NCI-H82 (cell line): ENCODE measurements around the gene FEZ2.

Source experiments
- DNase-seq: peaks from one replicate; lab custom pipeline; 2025; lab: John Stamatoyannopoulos, UW

The FEZ2 gene

DNA sequence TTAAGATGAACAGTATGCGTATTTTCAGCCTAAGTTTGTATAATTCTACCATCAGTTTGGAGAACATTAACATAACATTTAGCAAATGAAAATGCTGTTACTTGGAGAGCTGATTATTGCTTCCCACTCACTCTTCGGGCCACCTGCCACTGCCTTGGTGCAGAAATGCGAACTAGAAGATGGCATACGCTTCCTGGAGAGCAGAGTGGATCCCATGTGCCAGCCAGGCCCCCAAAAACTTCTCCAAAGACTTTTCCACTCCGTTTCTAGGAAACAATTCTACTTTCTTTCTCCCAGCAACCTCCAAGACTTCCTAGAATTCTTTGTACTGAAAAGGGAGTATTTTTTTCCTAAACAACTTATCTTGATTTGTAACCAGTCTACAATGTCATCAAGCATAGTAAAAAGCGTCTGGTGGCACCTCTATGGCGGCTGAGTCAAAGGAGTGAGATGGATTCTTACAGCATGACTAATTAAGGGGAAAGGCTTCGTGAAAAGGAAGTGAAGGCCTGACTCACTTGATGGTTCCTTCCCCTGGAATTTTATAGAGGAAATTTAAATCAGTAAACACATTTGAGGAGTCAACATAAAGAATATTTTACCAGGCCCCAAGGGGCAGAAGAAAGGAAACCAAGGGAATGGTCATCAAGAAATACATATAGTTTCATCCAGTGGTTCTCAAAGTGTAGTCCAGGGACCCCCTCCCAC, 36.6 kb downstream of the FEZ2 start:
- no peak for DNase-seq

DNA sequence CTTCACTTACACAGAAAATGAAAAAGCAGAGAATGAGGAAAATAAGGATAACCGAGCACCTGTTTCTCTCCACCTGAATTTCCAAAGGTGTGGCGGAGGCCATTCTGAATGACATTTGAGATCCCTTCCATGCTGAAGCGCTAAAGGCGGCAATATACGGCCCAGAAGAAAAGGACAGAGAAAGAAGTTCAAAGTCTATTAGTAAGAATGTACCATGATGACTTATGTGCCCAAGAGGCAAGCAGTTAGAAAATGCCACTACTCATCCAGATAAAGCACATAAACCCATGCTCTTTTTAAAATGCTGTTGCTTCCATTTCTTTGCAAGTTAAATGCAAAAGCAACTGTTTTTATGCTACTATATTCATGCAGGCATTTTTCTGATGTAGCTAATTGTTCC, 37.2 kb downstream of the FEZ2 start:
- DNase-seq, result no peak

DNA sequence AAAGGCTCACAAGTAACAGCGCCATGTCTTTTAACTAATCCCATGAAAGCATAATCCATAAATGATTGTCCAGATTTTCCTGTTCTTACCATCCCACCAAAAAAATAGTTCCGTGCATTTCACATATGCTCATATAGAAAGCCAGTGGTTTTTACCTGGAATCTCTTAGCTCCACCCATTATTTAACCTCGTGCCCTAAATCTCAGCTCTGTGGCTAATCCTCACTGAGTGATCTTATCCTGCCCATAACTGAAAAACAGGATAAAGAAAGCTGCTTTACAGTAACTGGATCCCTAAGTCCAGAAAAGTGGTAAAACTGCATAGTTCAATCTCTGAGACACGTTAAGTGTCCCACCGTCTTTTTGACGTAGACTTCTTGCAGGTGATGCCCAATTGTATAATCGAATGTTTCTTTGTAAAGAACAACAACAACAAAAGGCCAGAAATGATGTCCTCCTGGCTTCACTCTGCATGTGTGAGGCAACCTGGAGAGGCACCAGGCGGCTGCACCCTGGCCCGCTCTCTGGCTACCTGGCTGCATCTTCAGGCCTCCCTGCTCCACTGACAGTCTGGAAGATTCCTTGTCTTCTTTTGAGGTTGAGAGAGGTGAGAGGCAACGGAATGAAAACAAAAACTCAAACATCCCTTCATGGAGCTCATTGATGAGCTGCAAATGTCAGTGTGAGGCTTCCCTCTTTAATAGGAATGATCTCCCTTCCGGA, 38.6 kb downstream of the FEZ2 start:
- peak; percentile 77 for DNase-seq

DNA sequence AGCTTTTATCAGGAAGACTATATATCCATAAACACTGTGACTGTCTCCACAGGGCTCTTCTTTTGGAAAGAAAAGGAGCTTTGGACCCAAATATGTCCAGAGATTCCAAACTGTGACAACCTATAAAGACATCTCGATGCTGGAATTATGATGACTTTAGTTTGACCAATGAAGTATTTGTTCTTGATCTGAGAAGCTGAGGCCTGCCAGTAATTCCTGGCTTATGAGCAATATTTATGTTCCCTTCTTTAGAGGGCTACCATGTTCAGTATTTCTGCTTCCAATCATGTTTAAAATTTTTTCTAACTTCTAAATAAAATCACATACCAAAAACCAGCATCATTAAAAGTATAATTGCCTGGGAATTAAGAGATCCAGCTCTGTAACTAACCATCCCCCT, 41.1 kb downstream of the FEZ2 start:
- DNase-seq, result no peak

DNA sequence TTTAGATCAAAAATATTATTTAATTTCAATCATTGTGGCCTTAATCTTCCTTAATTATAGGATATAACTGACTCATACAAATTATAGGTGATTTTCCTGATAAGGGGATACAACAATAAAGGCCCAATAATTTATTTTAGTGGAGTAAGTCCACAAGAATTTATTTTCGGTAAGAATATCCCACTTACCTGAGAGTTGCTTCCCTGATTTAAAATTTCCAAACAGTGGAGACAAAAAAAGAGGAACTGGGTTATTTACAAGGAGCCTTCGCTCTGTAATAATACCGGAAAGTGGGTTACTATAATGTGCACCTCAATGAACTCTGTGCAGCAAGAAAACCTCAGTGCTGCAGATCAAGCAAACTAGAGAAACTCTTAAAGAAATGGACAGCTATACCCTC, 42.2 kb downstream of the FEZ2 start:
- DNase-seq, result no peak

DNA sequence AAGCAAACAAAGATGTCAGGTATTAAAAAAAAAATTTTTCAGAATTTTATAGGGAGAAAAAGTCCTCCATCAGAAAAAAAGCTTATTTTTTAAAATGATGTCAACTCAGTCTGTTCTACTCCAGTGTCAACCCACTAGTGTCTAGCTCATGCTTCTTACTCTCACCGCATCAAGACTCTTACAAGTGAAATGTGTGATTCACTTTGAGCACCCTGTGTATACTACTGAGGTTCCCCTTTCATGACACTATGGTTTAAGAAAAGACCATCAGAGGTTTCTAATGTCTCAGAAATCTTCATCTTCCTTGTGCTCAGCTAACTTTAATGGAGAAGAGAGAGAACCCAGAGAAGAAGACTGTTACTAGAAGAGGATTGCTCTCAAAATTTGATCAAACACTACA, 43.4 kb downstream of the FEZ2 start:
- no peak for DNase-seq

DNA sequence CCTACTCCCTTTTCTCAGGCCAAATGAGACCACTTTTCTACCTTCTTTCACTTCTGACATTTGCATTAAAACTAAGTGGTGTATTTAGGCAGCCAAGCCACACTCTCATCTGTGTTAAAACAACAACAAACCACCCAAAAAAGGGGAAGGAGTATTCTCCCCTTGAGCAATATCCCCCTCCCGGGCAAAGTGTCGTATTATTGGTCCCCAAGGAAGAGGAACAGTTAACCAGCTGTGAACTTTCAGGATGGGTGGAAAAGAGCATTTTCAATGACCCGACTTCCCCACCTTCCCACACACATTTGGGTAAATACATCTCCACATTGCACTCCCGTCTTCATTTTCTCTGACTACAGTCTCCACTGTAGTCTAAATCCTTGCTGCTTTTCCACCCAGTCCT, 44.3 kb downstream of the FEZ2 start:
- no peak for DNase-seq

DNA sequence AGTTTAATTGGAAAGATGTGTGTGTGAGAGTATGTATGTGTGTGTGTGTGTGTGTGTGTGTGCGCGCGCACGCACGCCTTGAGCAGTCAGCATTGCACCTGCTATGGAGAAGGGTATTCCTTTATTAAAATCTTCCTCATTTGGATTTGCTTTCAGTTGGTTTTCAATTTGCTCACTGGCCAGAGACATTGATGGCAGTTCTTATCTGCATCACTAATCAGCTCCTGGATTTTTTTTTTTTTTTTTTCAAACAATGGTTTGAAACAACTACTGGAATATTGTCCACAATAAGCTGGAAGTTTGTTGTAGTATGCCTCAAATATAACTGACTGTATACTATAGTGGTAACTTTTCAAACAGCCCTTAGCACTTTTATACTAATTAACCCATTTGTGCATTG, 48.0 kb downstream of the FEZ2 start:
- DNase-seq, result no peak

DNA sequence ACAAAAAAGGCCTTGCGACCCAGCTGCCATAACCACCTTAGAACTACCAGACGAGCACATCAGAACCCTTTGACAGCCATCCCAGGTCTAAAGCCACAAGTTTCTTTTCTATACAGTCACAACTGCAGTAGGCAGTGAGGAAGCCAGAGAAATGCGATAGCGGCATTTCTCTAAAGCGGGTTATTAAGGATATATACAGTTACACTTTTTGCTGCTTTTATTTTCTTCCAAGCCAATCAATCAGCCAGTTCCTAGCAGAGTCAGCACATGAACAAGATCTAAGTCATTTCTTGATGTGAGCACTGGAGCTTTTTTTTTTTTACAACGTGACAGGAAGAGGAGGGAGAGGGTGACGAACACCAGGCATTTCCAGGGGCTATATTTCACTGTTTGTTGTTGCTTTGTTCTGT, 48.8 kb downstream of the FEZ2 start:
- no peak for DNase-seq

DNA sequence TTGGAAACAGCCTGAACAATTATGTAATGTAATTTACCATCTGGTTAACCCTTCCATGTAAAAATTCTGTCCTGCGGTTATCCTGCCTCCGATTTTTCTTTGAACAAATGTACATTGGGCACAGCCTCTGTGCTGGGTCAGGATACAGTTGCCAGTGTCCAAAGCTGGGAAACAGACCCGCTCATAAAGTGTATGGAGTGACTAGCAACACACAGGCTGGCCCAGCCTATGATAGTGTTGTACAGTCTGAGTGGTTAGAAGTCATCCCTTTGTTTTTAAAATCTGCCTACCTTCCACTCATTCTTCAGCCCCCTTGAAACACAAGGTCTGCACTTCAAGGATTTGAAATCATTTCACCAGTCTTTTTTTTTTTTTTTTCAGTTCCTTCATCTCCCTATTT, 50.1 kb downstream of the FEZ2 start:
- no peak for DNase-seq

DNA sequence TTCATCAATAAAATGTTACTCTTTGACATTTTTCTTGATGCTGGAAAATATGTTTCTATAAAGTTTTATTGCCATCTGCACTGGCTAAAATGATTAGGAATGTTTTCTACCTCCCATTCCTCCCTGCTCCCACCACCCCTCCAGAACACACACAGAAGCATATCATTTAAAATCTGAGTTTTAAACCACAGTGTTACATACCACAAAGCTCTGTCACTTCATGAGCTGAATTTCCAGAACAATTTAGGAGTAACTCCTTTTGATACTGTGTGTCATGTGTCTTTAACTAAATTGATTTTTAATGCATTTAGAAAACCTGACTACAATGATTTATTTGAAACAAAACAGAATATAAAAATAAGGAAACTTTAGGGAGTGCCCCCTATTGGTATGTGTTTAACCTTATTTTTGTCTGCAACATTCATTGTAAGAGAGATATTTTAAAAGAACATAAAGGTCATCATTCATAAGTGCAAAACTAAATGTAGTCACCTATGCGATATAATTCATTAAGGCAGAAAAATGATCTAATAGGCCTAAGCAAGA, 52.0 kb downstream of the FEZ2 start:
- no peak for DNase-seq

DNA sequence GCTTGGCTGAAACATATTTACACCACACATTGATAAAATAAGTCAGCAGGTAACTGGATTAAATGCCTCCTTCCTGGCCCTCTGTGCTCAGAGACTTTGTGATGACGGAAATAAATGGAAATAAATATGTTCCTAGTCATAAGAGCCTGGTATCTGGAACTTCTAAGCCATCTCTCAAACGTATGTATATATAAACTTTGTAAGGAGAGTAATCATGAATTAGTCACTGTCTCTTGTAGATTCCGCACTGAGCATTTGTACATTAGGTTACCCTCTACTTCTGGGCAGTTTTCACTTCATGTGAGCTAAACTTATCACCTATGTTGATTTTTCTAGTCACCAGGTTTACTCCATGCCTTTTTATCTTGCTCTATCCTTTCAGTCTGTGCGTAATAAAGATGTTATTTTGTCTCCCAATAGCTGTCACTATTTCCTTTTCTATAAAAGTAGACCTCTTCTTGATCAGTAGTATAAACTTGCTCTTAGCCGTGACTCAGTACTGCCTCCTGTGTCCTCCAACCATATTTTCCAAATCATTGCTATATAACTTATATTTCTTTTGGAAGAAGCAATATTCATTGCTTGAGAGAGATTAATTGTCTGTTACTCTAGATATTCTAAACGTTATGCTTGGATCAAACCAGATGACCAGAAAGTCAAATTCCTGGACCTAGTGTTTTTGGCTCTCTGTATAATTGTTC, 53.2 kb downstream of the FEZ2 start:
- no peak for DNase-seq

DNA sequence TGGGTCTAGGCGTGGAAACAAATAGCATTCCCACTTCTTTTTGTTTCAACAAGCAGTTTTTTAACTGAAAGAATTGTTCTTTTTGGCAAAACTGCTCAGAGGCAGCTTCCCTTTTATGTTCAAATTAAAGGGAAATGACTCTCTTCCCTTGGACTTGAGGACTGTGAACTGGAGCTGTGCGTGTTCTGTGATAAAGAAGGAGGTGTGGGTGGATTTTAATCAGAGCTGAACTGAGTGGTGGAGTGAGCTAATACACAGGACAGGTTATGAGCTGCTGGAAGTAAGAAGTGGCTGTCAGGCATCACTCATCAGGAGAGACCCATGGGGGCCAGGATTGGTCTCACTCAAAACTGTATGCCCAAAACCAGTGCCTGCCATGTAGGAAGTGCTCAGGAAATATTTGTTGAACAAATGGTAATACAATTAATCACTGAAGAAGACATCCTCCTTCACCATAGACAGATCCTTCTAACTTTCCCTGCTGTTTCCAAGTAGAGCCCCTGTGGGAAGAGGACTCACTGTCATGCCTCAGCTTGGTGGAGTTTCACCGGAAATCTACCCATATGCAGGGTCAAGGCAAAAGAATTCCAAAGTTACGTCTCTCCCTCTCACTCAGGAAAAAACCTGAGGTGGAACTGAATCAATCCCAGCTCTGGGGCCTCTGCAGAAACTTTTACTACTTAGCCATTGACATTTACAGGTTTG, 55.9 kb downstream of the FEZ2 start:
- no peak for DNase-seq

DNA sequence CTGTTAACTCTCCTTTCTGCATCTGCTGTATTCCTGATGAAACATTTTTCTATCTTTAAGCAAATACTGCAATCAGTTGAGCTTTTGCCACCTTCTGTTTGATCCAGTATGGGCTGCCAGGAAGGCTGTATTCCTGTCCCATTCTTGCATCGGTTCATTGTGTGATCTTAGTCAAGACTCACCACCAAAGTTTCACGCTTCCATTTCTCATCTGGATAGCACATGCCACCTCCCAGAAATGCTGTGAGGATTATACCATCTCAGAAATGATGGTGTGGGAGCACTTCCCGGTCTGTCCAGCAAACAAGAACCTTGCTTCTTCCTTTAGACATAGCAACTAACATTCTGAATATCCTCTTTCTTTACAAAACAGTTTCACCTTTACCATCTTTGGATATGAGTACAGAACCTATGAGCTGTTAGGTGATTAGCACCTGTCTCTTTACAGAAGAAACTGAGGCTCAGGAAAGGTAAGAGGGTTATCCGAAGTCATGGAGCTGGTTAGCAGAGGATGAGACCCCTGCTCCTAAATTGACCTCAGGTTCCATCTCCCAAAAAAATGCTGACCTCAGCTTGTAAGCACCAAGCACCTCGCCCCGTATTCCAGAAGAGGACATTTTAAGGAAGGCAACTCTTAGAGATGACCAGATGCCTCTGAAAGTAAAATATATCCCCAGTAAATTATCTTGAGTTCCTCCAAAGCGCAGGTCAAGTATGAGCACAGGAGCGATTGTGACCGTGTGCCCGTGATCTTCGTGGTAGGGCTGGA, 56.8 kb downstream of the FEZ2 start:
- DNase-seq, result no peak

DNA sequence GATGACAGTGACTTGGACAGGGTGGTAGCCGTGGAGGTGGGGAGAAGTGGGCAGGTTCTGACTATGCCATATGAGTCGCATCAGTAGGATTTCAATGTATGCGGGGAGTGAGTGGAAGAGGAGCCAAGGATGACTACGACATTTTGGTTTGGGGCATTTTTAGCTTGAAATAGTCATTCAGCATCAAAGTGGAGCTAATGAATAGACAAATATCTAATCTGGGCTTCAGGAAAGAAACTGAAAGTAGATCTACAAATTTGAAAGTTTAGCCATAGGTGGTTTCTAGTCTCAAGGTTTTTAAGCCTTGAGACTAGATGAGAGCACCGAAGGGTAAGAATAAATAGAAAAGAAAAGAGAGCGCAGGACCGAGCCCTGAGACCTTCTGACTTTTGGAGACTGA, 58.3 kb downstream of the FEZ2 start:
- no peak for DNase-seq

DNA sequence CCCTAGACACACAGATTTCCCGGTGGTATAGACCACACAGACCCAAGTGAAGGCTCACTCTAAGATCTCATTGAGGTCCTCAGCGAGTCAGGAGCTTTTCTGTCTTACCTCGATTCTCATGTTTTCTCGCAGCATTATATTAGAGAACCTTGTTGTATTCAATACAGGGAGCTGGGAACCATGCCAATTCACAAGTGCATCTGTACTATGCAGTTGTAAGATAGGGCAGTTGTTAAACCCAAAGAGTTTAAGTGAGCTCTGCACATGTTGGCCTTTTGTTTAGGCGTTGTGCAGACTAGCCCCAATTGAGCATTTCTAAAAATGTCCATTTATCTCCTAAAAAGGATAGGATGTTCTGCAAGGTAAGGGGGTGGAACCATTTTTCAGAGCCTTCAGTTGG, 59.6 kb downstream of the FEZ2 start:
- DNase-seq, result no peak

DNA sequence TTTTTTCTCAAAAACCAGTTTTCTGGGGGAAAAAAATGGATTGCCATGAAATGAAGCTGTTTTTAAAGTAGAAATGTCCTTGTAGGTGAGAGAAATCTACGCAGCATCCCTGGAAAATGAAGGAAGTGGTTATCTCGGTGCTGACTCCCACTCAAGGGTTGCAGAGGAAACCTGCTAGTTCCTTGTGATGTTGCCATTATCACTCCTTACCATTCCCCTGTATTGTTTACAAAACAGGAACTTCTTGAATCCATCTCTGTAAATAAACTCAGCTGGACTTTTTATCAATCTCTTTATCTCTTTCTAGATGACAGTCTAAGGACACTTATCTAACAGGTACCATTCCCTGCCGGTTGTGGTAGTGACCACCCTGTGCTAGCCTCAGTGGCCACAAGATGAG, 61.2 kb downstream of the FEZ2 start:
- no peak for DNase-seq

DNA sequence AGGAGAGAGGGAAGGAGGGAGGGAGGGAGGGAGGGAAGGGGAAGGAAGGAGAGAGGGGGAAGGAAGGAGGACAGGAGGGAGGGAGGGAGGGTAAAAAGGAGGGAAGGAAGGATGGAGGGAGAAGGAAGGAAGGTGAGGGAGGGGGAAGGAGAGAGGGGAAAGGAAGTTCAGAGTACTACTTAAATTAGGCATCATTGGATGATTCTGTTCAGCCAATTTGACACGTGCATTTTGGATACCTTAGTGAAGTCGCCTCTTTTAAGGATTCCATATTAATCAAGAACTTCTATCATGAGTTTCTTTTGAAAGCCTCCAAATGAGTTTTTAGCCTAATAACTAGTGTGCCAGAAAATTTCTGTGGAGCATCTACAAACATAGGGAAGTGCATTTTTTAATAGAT, 62.9 kb downstream of the FEZ2 start:
- no peak for DNase-seq

DNA sequence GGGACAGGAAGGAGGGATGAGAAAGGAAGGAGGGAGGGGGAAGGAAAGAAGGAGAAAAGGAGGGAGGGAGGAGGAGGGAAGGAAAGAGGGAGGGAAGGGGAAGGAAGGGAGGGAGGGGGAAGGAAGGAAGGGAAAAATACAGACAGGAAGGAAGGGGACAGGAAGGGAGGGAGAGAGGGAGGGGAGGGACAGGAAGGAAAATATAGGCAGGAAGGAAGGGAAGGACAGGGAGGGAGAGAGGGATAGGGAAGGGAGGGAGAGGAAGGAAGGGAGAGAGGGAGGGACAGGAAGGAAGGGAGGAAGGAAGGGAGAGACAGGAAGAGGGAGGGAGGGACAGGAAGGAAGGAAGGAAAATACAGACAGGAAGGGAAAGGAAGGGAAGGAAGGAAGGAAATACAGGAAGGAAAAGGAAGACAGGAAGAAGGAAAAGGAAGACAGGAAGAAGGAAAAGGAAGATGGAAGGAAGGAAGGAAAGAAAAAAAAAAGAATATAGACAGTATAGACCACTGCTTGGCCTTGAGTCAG, 63.6 kb downstream of the FEZ2 start:
- no peak for DNase-seq

DNA sequence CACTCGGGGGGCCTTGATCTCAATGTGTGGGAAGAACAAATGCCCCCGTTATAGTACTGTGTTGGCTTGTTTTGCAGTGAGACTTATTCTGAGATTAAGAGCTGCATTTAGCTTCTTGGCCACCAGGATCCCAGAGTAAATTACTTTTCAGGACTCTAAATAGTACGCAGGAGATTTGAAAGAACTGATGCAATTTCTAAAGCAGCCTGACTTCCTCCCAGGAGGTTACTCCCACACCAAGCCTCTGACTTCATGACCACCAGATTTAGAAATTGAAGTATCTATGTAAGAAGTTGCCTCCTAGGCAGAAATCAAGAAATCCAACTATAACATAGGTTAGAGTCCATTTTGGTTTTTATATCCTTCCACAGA, 67.0 kb downstream of the FEZ2 start:
- DNase-seq, result no peak

DNA sequence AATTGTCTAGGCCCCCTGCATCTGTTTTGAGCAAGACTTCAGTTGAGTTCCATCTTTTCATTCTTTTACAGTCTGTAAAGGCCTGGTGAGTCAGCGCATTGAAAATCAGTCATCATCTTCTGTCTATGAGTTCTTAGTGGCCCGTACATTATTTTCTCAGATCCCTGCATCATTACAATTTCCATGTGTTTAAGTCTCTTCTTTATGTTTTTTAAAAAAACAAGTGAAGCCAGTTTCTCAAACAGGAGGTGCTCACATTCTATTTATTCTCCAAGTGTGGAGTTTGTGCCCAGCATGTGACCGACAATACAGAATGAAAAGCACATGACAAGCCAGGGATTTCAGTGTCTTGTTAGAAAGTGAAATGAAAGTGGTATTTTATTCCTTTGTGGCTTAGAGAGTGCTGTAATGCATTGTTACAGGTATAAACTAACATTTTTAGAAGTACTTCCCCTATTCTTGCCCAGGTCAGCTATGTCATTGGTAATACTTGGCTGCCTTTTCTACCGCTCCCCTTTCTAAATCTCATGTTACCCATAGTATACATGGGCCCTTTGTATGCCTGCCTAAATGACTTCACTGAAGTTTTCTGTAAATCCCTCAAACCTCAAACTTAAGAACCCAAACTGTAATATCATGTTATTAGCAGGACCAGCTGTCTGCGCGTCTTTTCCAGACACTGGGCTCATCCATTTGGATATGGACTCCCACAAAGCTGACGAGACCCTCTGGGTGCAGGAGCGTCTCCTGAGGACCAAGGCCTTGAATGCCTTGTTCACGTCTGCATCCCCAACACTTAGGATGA, 67.6 kb downstream of the FEZ2 start:
- DNase-seq, result no peak
